GDM1 (cell line): ENCODE measurements around the gene TTC33.
"Not testable (repeated sequence)": the region's sequence is repeated elsewhere in the genome, so short reads cannot be mapped to it uniquely, and the experiment has no call there.

ENCODE experiments used
- DNase-seq: peaks from one replicate; lab custom pipeline; 2025; lab: John Stamatoyannopoulos, UW

The TTC33 gene

DNA sequence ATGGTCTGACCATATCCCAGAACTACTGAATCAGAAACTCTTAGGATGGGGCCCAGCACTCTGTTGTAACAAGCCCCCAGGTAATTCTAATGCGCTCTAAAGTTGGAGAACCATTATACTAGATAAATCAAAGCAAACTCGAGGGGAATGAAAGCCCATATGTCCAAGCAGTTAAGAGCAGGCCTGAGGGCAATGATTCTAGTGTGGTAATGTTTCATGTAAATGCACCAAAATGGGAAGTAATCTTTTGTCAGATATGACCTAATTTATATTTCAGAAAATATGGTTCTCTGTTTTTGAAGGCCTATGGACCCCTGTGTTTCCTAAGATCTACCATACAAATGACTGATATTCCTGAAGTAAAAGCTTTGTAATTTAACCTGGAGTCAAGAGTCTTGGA lies 184.0 kb downstream of the TTC33 start:
- DNase-seq = no peak

DNA sequence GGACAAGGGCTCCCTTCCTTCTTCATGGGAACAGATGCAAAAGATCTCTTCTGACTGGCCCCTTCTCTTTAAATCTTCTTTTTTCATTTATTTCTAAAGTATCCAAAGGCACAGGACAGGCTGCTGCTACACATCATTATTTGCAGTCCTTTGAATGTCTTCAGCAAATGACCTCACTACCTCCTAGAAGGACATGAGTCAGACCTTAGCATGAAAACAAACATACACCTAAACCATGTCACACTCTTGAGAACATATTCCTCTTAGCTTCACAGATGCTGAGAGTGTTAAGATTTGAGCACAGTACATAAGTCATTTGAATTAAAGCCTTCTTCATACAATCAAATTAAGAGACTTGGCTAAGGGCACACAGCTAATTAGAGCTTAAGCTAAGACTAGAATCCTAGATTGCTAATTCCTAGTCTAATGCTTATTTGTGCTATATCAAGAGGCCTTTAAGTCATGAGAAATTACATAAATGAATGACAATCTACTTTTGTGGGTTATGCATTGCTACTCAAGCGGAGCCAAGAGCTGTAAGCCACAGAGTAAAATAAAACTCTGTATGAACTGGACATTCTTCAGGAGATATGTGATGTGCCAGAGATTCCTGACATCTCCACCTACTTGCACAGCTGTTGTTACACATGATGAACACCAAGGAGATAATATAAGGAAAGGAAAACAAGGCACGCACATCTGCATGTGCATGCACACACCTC lies 185.2 kb downstream of the TTC33 start:
- no peak for DNase-seq

GRCh38 chr5:40569546-40570270 lies 186.1 kb downstream of the TTC33 start:
- DNase-seq = no peak

GRCh38 chr5:40568548-40568947 lies 187.2 kb downstream of the TTC33 start:
- no peak for DNase-seq

DNA sequence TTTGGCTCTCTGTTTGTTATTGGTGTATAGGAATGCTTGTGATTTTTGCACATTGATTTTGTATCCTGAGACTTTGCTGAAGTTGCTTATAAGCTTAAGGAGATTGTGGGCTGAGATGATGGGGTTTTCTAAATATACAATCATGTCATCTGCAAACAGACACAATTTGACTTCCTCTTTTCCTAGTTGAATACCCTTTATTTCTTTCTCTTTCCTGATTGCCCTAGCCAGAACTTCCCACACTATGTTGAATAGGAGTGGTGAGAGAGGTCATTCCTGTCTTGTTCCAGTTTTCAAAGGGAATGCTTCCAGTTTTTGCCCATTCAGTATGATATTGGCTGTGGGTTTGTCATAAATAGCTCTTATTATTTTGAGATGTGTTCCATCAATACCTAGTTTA lies 192.6 kb downstream of the TTC33 start:
- not testable (repeated sequence) for DNase-seq

DNA sequence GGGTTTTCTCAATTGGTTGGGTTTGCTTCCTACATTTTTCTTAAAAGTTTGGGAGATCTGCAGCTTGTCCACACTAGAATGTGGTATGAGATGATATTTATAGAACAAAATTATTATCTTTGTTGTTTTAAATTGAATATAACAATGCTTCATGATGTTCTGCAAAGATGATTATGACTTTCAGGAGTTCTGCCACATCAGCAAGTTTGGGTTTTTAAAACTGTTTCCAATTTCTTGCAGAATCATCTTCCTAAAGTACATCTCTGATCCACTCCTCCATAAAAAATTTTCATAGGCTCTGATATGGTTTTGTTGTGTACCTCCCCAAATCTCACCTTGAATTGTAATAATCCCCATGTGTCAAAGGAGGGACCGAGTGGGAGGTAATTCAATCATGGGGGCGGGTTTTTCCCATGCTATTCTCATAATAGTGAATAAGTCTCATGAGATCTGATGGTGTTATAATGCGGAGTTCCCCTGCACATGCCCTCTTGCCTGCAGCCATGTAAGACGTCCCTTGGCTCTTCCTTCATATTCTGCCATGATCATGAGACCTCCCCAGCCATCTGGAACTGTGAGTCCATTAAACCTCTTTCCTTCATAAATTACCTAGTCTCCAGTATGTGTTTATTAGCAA lies 195.2 kb downstream of the TTC33 start:
- DNase-seq = no peak

DNA sequence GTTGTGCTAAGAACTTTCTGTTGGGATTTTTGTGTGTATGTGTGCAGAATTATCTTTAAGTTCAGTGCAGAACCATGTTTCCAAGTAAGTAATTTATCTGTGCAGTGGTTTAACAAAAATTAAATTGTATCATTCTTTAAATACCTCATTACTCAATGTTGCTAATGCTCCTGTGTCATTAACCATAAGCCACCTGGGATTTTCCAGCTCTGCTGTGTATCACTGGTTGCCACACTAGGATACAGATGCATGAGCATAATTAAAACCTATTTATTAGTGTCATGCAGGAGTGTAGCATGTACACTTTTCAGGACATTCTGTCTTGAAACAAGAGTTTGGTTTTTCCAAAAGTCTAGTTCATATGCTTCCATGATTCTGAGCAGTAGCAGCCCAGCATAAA lies 196.5 kb downstream of the TTC33 start:
- DNase-seq = no peak

- DNase-seq = no peak
Observed at GRCh38 chr5:40557501-40557900, 198.3 kb downstream of the TTC33 start.

GRCh38 chr5:40556811-40557210 lies 198.9 kb downstream of the TTC33 start:
- DNase-seq = no peak

DNA sequence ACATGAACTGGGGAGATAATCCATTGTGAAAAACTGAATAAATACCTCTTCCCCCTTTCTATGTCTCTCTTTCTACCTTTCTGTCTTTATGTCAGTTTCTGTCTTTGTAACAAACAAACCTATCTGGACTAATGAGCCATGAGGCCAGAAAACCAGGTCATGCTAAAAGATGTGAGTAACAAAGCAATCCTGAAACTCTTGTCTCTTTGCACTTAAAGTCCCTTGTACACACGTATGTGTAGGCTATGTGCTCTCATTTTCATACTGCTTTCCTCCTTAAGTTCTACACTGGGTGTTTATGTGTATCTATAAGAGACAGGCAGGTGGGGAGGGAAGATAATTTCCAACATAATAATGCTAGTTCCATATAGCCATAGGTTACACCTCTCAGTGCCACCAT lies 199.9 kb downstream of the TTC33 start:
- DNase-seq = no peak

- no peak for DNase-seq
Observed at GRCh38 chr5:40554813-40555212, 200.9 kb downstream of the TTC33 start.

GRCh38 chr5:40554054-40554453 lies 201.7 kb downstream of the TTC33 start:
- no peak for DNase-seq

DNA sequence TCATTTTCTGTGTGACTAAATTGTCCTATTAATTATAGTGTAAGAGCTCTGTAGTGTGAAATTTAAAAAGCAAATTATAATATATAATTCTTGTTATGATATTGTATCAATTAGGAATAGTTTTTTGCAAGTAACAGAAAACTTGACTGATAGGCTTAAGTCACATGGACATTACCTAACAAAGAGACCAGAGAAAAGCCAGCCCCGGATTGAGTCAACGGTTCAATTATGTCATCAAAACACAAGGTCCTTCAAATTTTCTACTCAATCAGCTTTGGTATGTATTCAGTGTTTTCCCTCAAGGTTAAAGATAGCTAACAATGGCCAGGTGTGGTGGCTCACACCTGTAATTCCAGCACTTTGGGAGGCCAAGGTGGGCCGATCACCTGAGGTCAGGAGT lies 202.8 kb downstream of the TTC33 start:
- DNase-seq = no peak

DNA sequence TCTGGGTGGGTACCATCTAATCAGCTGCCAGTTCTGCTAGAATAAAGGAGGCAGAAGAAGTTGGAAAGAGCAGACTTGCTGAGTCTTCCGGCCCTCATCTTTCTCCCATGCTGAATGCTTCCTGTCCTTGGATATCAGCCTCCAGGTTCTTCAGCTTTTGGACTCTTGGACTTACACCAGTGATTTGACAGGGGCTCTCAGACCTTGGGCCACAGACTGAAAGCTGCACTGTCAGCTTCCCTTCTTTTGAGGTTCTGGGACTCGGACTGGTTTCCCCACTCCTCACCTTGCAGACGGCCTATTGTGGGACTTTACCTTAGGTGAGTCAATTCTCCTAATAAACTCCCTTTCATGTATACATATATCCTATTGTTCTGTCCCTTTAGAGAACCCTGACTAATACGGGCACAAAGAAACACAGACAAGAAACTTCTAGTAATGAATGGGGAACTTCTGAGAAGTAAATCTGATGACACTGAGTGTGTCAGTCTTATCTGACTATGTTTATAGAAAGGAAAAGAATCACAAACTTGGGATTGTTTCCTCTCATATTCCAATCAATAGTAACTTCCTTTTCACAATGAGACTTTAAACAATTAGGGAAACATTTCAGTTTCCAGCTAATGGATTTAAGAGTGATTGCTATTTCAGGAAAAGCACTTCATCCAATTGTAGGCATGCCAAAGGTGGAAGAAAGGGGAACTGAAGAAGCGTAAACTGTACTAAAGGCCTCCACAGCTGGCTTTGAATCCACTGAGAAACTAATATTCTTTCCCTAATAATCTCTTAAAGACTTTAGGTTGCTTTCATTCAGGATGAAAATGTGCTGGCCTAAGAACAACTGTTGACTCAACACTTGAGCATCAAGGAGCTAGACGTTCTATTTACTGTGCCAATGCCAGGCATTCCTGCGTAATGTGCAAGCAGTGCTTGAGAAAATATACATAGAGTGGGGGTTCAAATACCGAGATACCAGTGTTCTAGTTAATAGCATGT lies 204.0 kb downstream of the TTC33 start:
- DNase-seq = no peak

GRCh38 chr5:40550481-40550880 lies 205.3 kb downstream of the TTC33 start:
- no peak for DNase-seq

GRCh38 chr5:40549616-40550015 lies 206.1 kb downstream of the TTC33 start:
- no peak for DNase-seq

- no peak for DNase-seq
Observed at GRCh38 chr5:40547994-40548575, 207.7 kb downstream of the TTC33 start.

DNA sequence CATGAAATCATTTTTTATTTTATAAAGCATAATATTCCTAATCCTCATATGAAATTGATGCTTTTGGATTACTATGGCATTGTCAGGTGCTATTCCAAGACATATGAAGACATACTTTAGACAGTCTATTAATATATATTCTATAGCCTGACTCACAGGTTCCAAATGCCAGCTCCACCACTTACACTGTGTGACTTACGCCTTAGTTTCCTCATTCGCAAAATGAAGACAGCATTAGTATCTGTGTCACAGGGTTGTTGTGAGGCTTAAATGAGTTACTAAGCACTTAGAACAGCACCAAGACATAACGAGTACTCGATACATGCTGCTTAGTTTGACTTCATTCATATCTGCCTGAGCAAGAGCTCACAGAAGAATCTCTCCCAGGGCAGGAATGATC lies 208.2 kb downstream of the TTC33 start:
- no peak for DNase-seq

DNA sequence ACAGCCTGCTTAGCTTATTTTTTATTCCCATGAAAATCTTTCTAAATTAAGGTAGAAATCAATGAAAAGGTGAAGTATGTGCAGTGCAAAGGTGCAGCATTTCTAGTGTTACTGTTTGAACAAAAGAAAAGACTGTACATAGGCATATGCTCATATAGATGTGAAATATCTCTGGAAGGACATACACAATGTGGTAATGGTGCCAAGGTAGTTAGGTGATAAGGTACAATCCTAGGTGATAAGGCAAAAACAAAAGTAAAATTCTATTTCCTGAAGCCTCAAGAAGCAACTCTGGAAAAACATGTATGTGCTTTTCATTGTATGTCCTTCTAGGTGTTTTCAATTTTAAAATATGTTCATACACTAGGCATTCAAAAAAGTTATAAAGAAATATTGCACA lies 215.5 kb downstream of the TTC33 start:
- DNase-seq = no peak

- DNase-seq = no peak
Observed at GRCh38 chr5:40524677-40525076, 231.1 kb downstream of the TTC33 start.

GRCh38 chr5:40521925-40522324 lies 233.8 kb downstream of the TTC33 start:
- DNase-seq = no peak
